Lower lobe of right lung (tissue), 2 donors: ENCODE measurements around the gene ADCY5. TPM values are rescaled to one million over a fixed set of nuclear protein-coding genes. Genes with fewer than 3 reads are reported as not detected.
"Not testable (repeated sequence)": the region's sequence is repeated elsewhere in the genome, so short reads cannot be mapped to it uniquely, and the experiment has no call there.

Source experiments
- ATAC-seq, 2 donors: fragments of 200-7000 bp; cut with Tn5 transposase; one replicate each; pipeline ENCODE4 v1.9.1; 2020 to 2022; ENCODE audit warnings: mild to moderate bottlenecking in 2 of 2, moderate library complexity in 2 of 2
- DNase-seq: peaks from one replicate; pipeline ENCODE4 v3.0.0-alpha.2; 2020
- H3K27ac ChIP-seq: fragments of 200-600 bp; one replicate; pipeline ENCODE4 v1.8.0; 2022
- H3K27me3 ChIP-seq: fragments of 200-600 bp; one replicate; pipeline ENCODE4 v1.8.0; 2022; ENCODE audit warnings: low read depth
- H3K36me3 ChIP-seq: fragments of 200-600 bp; one replicate; pipeline ENCODE4 v1.8.0; 2022; ENCODE audit warnings: mild to moderate bottlenecking
- H3K4me1 ChIP-seq: fragments of 200-600 bp; one replicate; pipeline ENCODE4 v1.8.0; 2022
- H3K4me3 ChIP-seq: fragments of 200-600 bp; one replicate; pipeline ENCODE4 v1.8.0; 2022; ENCODE audit warnings: mild to moderate bottlenecking
- H3K9me3 ChIP-seq: fragments of 200-600 bp; one replicate; pipeline ENCODE4 v1.8.0; 2022
- intact Hi-C: fragments of 100-400 bp; cut with DNase I; formaldehyde crosslinking; loops from one replicate; pipeline ENCODE4 v1.11.0; 2022
- total RNA-seq: library from RNA; stranded (reverse); fragmentation: NEBNext Ultra II Directional; extraction: Animal tissue kit (Norgen Biotek cat#: 25700); gene quantifications from one replicate; pipeline ENCODE4 v1.2.1, GENCODE V29; 2021
- TF ChIP-seq, protein P1 (sequence below): fragments of 200-600 bp; IDR thresholded peaks from one replicate; pipeline ENCODE4 v1.8.0; 2022; ENCODE audit warnings: antibody characterized with exemption, mild to moderate bottlenecking
- donor health status: DM: no; HTN: yes; CAD: no; lungs with severe emphysema.

Gene ADCY5
- total RNA-seq, 1 donor from 2014 or later: 5.6 TPM

DNA sequence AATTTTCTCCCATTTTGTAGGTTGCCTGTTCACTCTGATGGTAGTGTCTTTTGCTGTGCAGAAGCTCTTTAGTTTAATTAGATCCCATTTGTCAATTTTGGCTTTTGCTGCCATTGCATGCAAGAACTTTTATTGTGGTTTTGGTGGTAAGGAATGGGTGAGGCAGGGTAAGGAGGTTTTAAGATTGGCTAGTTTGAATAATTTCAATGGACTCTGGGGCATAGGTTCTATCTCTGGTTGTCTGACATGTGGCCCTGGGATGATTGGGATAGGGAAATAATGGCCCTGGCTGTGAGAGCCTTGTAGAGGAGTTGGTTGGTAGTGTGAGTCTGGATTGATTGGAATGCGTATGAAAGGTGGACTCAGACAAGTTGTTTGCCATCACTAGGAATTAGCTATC, 209.1 kb downstream of the ADCY5 start:
- DNase-seq (no peak), ATAC-seq (no peak)
- no peak overlapping the region for H3K27ac ChIP-seq
- H3K27me3 ChIP-seq: no peaks in the 10 kb centered on the region
- no peaks in the 10 kb centered on the region for H3K36me3 ChIP-seq
- intact Hi-C loops: no loop called here
- TF ChIP-seq, protein P1, sequence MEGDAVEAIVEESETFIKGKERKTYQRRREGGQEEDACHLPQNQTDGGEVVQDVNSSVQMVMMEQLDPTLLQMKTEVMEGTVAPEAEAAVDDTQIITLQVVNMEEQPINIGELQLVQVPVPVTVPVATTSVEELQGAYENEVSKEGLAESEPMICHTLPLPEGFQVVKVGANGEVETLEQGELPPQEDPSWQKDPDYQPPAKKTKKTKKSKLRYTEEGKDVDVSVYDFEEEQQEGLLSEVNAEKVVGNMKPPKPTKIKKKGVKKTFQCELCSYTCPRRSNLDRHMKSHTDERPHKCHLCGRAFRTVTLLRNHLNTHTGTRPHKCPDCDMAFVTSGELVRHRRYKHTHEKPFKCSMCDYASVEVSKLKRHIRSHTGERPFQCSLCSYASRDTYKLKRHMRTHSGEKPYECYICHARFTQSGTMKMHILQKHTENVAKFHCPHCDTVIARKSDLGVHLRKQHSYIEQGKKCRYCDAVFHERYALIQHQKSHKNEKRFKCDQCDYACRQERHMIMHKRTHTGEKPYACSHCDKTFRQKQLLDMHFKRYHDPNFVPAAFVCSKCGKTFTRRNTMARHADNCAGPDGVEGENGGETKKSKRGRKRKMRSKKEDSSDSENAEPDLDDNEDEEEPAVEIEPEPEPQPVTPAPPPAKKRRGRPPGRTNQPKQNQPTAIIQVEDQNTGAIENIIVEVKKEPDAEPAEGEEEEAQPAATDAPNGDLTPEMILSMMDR: no peak
- no peaks in the 10 kb centered on the region for H3K4me1 ChIP-seq
- no peak overlapping the region for H3K4me3 ChIP-seq
- H3K9me3 ChIP-seq: no peaks in the 10 kb centered on the region

DNA sequence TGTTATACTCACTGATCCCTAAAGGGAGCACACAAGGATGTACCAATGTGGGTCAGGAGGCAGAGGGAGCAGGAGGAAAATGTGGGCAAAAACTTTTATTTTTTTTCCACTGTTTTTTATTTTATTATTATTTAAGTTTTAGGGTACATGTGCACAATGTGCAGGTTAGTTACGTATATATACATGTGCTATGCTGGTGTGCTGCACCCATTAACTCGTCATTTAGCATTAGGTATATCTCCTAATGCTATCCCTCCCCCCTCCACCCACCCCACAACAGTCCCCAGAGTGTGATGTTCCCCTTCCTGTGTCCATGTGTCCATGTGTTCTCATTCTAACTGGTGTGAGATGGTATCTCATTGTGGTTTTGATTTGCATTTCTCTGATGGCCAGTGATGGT, 209.7 kb downstream of the ADCY5 start:
- H3K4me3 ChIP-seq, H3K27me3 ChIP-seq, intact Hi-C loops, H3K36me3 ChIP-seq, H3K27ac ChIP-seq, DNase-seq, ATAC-seq, H3K4me1 ChIP-seq, H3K9me3 ChIP-seq: not testable (repeated sequence)

DNA sequence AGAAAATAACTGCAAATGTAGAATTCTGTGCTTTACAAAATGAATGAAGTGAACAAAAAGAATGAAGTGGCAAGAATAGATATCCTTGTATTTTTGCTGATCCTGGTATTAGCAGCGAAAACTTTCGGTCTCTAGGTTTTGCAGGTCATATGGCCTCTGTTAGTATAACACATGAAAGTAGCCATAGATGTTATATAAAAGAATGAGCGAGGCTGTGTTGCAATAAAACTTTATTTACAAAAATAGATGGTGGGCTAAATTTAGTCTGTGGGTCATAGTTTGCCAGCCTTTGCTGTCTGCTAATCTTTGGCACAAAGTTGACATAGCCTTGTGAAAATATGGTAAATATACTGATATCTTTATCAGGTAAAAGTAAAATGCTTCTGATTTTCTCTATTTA, 212.0 kb downstream of the ADCY5 start:
- TF ChIP-seq, protein P1: no peak
- H3K4me3 ChIP-seq: no peak overlapping the region
- no peaks in the 10 kb centered on the region for H3K27me3 ChIP-seq
- H3K4me1 ChIP-seq: no peaks in the 10 kb centered on the region
- DNase-seq (no peak), ATAC-seq (no peak)
- no peaks in the 10 kb centered on the region for H3K9me3 ChIP-seq
- H3K36me3 ChIP-seq: peaks cover 8% of the 10 kb centered on the region
- intact Hi-C loops: no loop called here
- H3K27ac ChIP-seq: no peak overlapping the region

Other genes with a start within 250 kb of the ADCY5 start
- 15.5 TPM for gene SEC22A, start 247.1 kb downstream of the ADCY5 start, total RNA-seq
- 42.8 TPM for gene HACD2, start 136.0 kb upstream of the ADCY5 start, total RNA-seq